ENCODE measurements around the gene RFLNA.

- no peak for TF ChIP-seq CTCF (IDR thresholded peaks at IDR 0.05)
- TF ChIP-seq POLR2A (IDR thresholded peaks at IDR 0.05): no peak
- no peak for TF ChIP-seq EP300 (IDR thresholded peaks at IDR 0.05)
Observed at GRCh38 chr12:124279315-124279714, 15.6 kb upstream of the RFLNA start.
